Stomach (tissue), 4 donors: ENCODE measurements around the gene TNS1.

Experiments
- EP300 ChIP-seq: sonication (generic); formaldehyde crosslinking; IDR thresholded peaks from one replicate; pipeline ENCODE4 v1.6.1; 2017; ENCODE audit warnings: antibody characterized with exemption
- POLR2A ChIP-seq, 4 donors: fragments of 450-650 bp; IDR thresholded peaks; one replicate each; pipeline ENCODE4 v1.6.1; 2016; ENCODE audit warnings: antibody characterized with exemption in 4 of 4, control low read depth in 2 of 4, mild to moderate bottlenecking in 1 of 4, moderate library complexity in 1 of 4
- POLR2AphosphoS5 ChIP-seq, 3 donors: sonication (generic); formaldehyde crosslinking; IDR thresholded peaks; one replicate each; pipeline ENCODE4 v1.6.1; 2016; ENCODE audit warnings: antibody characterized with exemption in 3 of 3
- TF ChIP-seq, protein P1 (sequence below), 7 experiments: fragments of 450-650 bp in 4 of 7; fragments of 200-600 bp in 3 of 7; sonication (generic) in 3 of 7; IDR thresholded peaks; one replicate each; pipeline ENCODE4 v1.5.1; 2016 to 2019; ENCODE audit warnings: antibody characterized with exemption in 7 of 7, control low read depth in 2 of 7, mild to moderate bottlenecking in 1 of 7

GRCh38 chr2:218024336-218024735, 21.5 kb upstream of the TNS1 start:
- TF ChIP-seq EP300 (no peak), POLR2AphosphoS5 (IDR thresholded peaks at IDR 0.05) (no peak), POLR2A (IDR thresholded peaks at IDR 0.05) (no peak)
- TF ChIP-seq, protein P1, sequence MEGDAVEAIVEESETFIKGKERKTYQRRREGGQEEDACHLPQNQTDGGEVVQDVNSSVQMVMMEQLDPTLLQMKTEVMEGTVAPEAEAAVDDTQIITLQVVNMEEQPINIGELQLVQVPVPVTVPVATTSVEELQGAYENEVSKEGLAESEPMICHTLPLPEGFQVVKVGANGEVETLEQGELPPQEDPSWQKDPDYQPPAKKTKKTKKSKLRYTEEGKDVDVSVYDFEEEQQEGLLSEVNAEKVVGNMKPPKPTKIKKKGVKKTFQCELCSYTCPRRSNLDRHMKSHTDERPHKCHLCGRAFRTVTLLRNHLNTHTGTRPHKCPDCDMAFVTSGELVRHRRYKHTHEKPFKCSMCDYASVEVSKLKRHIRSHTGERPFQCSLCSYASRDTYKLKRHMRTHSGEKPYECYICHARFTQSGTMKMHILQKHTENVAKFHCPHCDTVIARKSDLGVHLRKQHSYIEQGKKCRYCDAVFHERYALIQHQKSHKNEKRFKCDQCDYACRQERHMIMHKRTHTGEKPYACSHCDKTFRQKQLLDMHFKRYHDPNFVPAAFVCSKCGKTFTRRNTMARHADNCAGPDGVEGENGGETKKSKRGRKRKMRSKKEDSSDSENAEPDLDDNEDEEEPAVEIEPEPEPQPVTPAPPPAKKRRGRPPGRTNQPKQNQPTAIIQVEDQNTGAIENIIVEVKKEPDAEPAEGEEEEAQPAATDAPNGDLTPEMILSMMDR (IDR thresholded peaks at IDR 0.05), result no peak
